ENCODE results near the gene CCDC116.

- TF ChIP-seq CTCF (IDR thresholded peaks at IDR 0.05 in 4 of 5, conservative IDR thresholded peaks at IDR 0.05 in 1 of 5) (no peak), POLR2A (IDR thresholded peaks at IDR 0.05) (no peak)
Measured at GRCh38 chr22:21679383-21679782, 46.8 kb downstream of the CCDC116 start.

Data from gastrocnemius medialis (tissue), 4 donors.